HepG2 (cell line): Measurements from ENCODE around the gene ELMO2. TPM values are rescaled to one million over a fixed set of nuclear protein-coding genes. Genes with fewer than 3 reads are reported as not detected.
A peak's percentile ranks its signal among the peaks of the same experiment; 100 is the strongest.

ENCODE experiments used
- EHMT2 ChIP-seq: fragments of 200-600 bp; sonication (generic); IDR thresholded peaks from 2 replicates; pipeline ENCODE4 v1.7.0; 2017; ENCODE audit warnings: antibody characterized with exemption, low read depth, low read length, borderline replicate concordance
- FOXO4 ChIP-seq: sonication (generic); formaldehyde crosslinking; conservative IDR thresholded peaks from 2 replicates; pipeline ENCODE4 v1.8.1; 2023; ENCODE audit warnings: missing genetic modification reagents
- MTF1 ChIP-seq: sonication (generic); formaldehyde crosslinking; IDR thresholded peaks from 2 replicates; pipeline ENCODE4 v1.5.0; 2020; ENCODE audit warnings: missing genetic modification reagents
- PHB2 ChIP-seq: fragments of 450-650 bp; IDR thresholded peaks from 2 replicates; pipeline ENCODE4 v1.6.1; 2018; ENCODE audit not compliant: partially characterized antibody
- PTBP1 ChIP-seq: fragments of 200-400 bp; formaldehyde crosslinking; IDR thresholded peaks from 2 replicates; pipeline ENCODE4 v1.6.1; 2018; ENCODE audit warnings: low read length, low read depth; ENCODE audit not compliant: poor library complexity, severe bottlenecking
- RAD51 ChIP-seq: fragments of 450-650 bp; IDR thresholded peaks from 2 replicates; pipeline ENCODE4 v1.6.1; 2016; ENCODE audit warnings: borderline replicate concordance
- SOX5 ChIP-seq: IDR thresholded peaks from 2 replicates; pipeline ENCODE4 v1.6.1; 2016; ENCODE audit warnings: borderline replicate concordance
- ZBTB3 ChIP-seq: sonication (generic); formaldehyde crosslinking; IDR thresholded peaks from 2 replicates; pipeline ENCODE4 v1.4.0; 2020; ENCODE audit warnings: low read depth, mild to moderate bottlenecking, moderate library complexity, missing genetic modification reagents, borderline replicate concordance
- ZBTB7A ChIP-seq: sonication (generic); formaldehyde crosslinking; IDR thresholded peaks from 2 replicates; pipeline ENCODE4 v1.8.0; 2022; ENCODE audit warnings: mild to moderate bottlenecking, missing genetic modification reagents
- ZBTB7B ChIP-seq: sonication (generic); formaldehyde crosslinking; IDR thresholded peaks from 2 replicates; pipeline ENCODE4 v1.4.0; 2020; ENCODE audit warnings: missing genetic modification reagents
- ZIK1 ChIP-seq: sonication (generic); formaldehyde crosslinking; IDR thresholded peaks from 2 replicates; pipeline ENCODE4 v1.5.0; 2020; ENCODE audit warnings: mild to moderate bottlenecking, low read depth, missing genetic modification reagents, borderline replicate concordance
- ZNF350 ChIP-seq: sonication (generic); formaldehyde crosslinking; IDR thresholded peaks from 2 replicates; pipeline ENCODE4 v1.4.0; 2020; ENCODE audit warnings: mild to moderate bottlenecking, low read depth, missing genetic modification reagents, borderline replicate concordance
- ZNF614 ChIP-seq: IDR thresholded peaks from 2 replicates; pipeline ENCODE4 v1.6.1; 2018; ENCODE audit warnings: missing biosample characterization, missing genetic modification reagents, inconsistent platforms, borderline replicate concordance
- ZNF781 ChIP-seq: sonication (generic); formaldehyde crosslinking; IDR thresholded peaks from 2 replicates; pipeline ENCODE4 v1.5.1; 2020; ENCODE audit warnings: borderline replicate concordance, mild to moderate bottlenecking, missing genetic modification reagents; ENCODE audit errors: not compliant biosample characterization
- ZNF788 ChIP-seq: sonication (generic); formaldehyde crosslinking; IDR thresholded peaks from 2 replicates; pipeline ENCODE4 v1.5.0; 2020; ENCODE audit warnings: mild to moderate bottlenecking, missing genetic modification reagents, borderline replicate concordance
- polyA plus RNA-seq, 8 experiments: library from polyadenylated mRNA; depleted of rRNA in 3 of 8; stranded (reverse) in 7 of 8; unstranded in 1 of 8; fragments of >200 nt; fragmentation: Illumina TruSeq in 4 of 8; extraction: Trizol in 4 of 8; gene quantifications; 2 replicates each; pipeline versions ENCODE4 v1.2.1 to v1.2.3, GENCODE V29; 2011 to 2016; ENCODE audit warnings: low read depth in 4 of 8, missing spikeins in 1 of 8, mixed read lengths in 1 of 8; ENCODE audit not compliant: insufficient read depth in 1 of 8
- total RNA-seq, 5 experiments: library from RNA; depleted of rRNA; stranded (reverse); fragments of >200 nt; fragmentation: Illumina TruSeq; extraction: Trizol; gene quantifications; 2 replicates each; pipeline ENCODE4 v1.2.3, GENCODE V29; 2016; ENCODE audit warnings: low read depth in 1 of 5
- TF ChIP-seq, protein P1 (sequence below): IDR thresholded peaks from 2 replicates; pipeline ENCODE4 v1.6.1; 2016; ENCODE audit warnings: control low read depth
- TF ChIP-seq, protein P2 (sequence below): sonication (generic); formaldehyde crosslinking; IDR thresholded peaks from 2 replicates; pipeline ENCODE4 v1.5.0; 2020; ENCODE audit warnings: mild to moderate bottlenecking, missing genetic modification reagents

ELMO2 gene
- total and polyA plus RNA-seq, 2 of the 13 experiments (the other 11 are each of a cell fraction or from before 2014, with no cell fraction given) = 30.6 to 35.7 TPM

DNA sequence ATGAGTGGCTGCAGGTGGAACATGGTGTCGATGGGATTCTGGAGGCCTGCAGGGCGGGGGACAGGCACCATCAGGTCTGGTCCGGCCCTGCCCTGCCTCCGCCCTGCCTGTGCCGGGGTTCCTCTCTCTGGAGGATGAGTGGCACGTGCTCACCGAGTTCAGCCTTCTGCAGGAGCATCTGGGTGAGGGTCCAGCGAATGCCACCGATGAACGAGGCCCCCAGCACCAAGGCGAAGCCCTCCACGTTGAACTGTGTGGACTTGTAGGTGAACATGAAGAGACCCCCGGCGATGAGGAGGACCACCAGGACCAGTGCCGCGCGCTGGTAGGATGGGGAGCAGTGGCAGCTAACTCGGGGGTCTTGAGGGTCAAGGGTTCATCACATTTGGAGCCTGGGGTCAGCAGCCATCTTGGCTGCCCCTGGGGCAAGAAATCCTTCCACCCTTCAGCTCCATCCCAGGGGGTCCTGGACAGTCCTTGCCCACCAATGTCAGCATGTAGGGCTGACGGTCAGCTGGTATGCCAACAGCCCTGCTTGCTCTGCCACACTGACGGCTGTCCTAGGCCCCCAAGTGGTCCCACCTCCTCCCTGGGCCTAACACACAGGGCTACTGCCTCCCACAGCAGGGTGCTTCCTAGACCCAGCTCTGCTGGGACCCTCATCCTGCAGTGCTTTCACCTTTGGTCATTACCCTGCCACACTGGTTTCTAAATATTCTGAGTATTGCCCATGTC lies 51.3 kb downstream of the ELMO2 start (continued):
- TF ChIP-seq ZNF788 (CRISPR knock-in tag) (no peak), ZNF614 (CRISPR knock-in tag) (no peak), ZBTB7B (CRISPR knock-in tag) (no peak), MTF1 (CRISPR knock-in tag) (no peak), SOX5 (CRISPR knock-in tag) (no peak), ZNF781 (CRISPR knock-in tag) (no peak), PTBP1 (no peak), FOXO4 (no peak), EHMT2 (no peak), ZBTB7A (CRISPR knock-in tag) (0 out of 2 replicates have a peak, but pooled peaks have one; percentile 23), ZIK1 (CRISPR knock-in tag) (no peak), ZBTB3 (no peak), ZNF350 (CRISPR knock-in tag) (no peak), RAD51 (no peak), PHB2 (no peak)
- TF ChIP-seq, protein P1, sequence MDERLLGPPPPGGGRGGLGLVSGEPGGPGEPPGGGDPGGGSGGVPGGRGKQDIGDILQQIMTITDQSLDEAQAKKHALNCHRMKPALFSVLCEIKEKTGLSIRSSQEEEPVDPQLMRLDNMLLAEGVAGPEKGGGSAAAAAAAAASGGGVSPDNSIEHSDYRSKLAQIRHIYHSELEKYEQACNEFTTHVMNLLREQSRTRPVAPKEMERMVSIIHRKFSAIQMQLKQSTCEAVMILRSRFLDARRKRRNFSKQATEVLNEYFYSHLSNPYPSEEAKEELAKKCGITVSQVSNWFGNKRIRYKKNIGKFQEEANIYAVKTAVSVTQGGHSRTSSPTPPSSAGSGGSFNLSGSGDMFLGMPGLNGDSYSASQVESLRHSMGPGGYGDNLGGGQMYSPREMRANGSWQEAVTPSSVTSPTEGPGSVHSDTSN (CRISPR knock-in tag) = no peak
- TF ChIP-seq, protein P2, sequence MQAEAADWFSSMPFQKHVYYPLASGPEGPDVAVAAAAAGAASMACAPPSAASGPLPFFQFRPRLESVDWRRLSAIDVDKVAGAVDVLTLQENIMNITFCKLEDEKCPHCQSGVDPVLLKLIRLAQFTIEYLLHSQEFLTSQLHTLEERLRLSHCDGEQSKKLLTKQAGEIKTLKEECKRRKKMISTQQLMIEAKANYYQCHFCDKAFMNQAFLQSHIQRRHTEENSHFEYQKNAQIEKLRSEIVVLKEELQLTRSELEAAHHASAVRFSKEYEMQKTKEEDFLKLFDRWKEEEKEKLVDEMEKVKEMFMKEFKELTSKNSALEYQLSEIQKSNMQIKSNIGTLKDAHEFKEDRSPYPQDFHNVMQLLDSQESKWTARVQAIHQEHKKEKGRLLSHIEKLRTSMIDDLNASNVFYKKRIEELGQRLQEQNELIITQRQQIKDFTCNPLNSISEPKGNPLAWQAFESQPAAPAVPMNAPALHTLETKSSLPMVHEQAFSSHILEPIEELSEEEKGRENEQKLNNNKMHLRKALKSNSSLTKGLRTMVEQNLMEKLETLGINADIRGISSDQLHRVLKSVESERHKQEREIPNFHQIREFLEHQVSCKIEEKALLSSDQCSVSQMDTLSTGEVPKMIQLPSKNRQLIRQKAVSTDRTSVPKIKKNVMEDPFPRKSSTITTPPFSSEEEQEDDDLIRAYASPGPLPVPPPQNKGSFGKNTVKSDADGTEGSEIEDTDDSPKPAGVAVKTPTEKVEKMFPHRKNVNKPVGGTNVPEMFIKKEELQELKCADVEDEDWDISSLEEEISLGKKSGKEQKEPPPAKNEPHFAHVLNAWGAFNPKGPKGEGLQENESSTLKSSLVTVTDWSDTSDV (CRISPR knock-in tag) = 0 out of 2 replicates have a peak, but pooled peaks have one; percentile 58
